Measurements from ENCODE around the gene PELI1.

GRCh38 chr2:64123740-64124139 lies 20.5 kb downstream of the PELI1 start:
- TF ChIP-seq FOXK2 (IDR thresholded peaks at IDR 0.05) (no peak), SP1 (IDR thresholded peaks at IDR 0.05) (no peak), NFRKB (IDR thresholded peaks at IDR 0.05) (no peak), ELF4 (IDR thresholded peaks at IDR 0.05) (no peak), CTBP1 (IDR thresholded peaks at IDR 0.05; ENCODE audit: borderline replicate concordance) (no peak), ZNF384 (IDR thresholded peaks at IDR 0.05) (no peak), TARDBP (IDR thresholded peaks at IDR 0.05) (no peak), L3MBTL2 (conservative IDR thresholded peaks at IDR 0.05) (no peak), BHLHE40 (IDR thresholded peaks at IDR 0.05; ENCODE audit: borderline replicate concordance) (no peak), HDGF (IDR thresholded peaks at IDR 0.05; ENCODE audit: borderline replicate concordance) (no peak), SUZ12 (IDR thresholded peaks at IDR 0.05) (no peak), FOXA1 (IDR thresholded peaks at IDR 0.05) (no peak), FOXM1 (IDR thresholded peaks at IDR 0.05; ENCODE audit: borderline replicate concordance) (no peak), PKNOX1 (IDR thresholded peaks at IDR 0.05) (no peak)

Data from HEK293T (cell line).